Stimulated activated CD8-positive, alpha-beta memory T cell treated with anti-CD3 and anti-CD28 coated beads, Interleukin-4, amount 100 ng/mL, for 24 hours (primary cell): Measurements from ENCODE around the gene CCDC187.

Experiments used
- DNase-seq: peaks from one replicate; pipeline ENCODE4 v3.0.0-alpha.2; 2020; ENCODE audit warnings: low read depth

CCDC187 gene

DNA sequence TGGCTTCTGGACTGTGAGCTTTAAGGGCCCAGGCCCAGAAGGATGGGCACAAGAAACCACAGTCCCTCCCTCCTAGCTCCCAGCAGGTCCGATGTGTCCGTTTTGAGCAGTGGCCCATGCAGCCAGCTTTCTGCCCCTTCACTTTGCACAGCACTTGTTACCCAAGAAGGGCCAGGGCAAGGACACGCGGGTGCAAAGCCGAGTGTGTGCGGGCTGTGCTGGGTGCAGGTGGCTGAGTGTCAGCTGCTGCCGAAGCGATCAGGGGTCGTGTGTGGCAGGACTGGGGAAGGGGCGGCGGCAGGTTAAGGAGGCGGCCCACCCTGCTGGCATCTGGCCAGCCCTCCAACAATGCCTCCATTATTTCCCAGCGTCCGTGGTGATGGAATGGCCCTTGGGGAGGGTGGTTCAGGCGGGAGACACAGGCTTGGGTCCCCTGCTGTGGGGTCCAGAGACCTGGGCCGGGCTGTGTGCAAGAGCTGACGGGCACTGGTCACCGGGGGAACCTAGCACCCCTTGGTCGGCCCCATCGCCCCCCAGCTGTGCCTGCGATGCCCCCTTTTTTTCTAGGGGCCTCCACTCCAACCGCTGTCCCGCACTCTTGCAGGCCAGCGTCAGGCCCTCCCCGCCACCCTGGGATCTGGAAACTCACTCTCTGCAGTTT, 99.6 kb downstream of the CCDC187 start:
- DNase-seq: no peak

GRCh38 chr9:136203408-136204144, 100.3 kb downstream of the CCDC187 start:
- DNase-seq: no peak

- no peak for DNase-seq
Observed at GRCh38 chr9:136202454-136203407, 101.2 kb downstream of the CCDC187 start.

DNA sequence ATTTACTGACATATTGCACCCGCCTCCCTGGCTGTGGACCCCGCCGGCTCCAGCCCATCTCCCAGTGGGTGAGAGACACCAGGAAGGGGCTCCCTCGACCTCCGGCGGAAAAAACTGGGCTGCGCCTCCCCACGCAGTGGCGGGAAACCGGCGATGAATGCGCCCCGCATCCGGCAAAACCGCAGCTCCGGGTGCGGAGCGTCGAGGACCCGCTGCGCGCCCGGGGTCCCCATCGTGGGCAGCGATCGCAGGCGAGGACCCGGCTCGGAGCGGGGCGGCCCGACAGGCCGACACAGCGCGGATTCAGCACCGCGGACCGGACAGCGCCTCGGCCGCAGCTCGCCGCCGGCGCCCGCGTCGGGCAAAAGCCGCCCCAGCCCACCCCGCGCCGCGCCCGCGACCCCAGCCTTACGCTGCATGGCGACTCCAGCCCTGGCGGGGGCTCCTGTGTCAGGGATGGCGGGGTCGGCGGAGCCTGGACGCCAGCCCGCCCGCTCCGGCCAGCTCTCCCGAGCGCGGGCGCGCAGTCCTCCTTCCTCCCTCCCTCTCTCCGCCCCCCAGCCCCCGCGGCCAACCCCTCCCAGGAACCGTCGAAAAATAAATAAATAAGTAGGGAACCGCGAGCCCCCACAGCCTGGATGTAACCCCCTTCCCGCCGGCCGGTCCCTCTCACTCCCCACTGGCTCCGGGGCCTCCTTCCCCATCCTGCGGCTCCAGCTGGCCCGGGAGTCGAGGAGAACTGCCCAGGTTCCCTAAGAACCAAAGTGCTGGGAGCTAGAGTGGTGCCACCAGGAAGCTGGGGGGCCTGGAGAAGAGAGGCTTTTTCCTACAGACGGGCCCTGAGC, 102.1 kb downstream of the CCDC187 start:
- no peak for DNase-seq

DNA sequence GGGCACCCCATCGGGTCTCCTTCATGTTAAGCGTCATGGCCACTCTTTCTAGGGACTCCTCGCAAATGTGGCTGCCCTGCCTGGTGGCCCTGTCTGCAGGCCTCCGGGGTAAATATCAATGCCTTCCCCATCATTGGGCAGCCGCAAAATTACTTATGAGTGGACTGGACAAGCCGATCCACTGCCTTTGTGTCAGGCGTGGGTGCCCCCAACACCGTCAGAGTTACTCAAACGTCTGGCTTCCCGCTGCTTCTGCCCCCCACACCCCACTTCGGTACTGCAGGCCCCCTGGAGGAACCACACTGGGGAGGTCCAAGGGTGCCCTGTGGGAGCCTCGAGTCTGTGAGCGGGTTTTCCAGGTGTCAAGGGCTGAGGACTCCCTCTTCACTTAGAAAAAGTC, 102.7 kb downstream of the CCDC187 start:
- no peak for DNase-seq

DNA sequence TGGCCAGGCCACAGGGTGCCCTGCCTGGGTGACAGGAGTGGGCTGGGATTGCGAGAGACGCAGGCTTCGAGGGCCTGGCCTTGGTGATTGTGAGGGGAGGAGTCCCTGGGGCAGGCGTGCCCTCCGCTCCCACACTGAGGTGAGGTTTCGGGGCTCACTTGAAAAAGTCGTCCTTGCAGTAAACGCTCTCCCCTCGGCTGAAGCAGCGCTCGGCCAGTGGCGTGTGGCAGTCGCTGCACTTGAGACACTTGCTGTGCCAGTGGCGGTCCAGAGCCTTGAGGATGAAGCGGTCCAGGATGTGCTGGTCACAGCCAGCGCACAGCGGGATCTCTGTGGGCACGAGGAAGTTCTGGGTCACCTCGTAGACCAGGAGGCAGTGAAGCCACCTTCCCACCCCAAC, 103.5 kb downstream of the CCDC187 start:
- no peak for DNase-seq
